GM12878 (cell line): ENCODE data around the gene STK4. TPM values are rescaled to one million over a fixed set of nuclear protein-coding genes. Genes with fewer than 3 reads are reported as not detected.

ENCODE experiments used
- ATAC-seq: fragments of 200-7000 bp; cut with Tn5 transposase; 3 replicates; pipeline ENCODE4 v1.9.1; 2020; ENCODE audit warnings: mild to moderate bottlenecking, moderate library complexity
- BruUV-seq: library from RNA; stranded (reverse); fragments of 400-500 nt; replicated peaks from 2 replicates; lab custom pipeline; 2021; lab: Mats Ljungman, UMichigan
- CTCF ChIA-PET: fragments of 300-600 bp; sonication (Branson Sonifier 250); formaldehyde crosslinking; extraction: SDS; loops from one replicate; lab custom pipeline; 2021; ENCODE audit warnings: inconsistent platforms; lab: Yijun Ruan, JAX
- POLR2A ChIA-PET: fragments of 350-600 bp; formaldehyde crosslinking; extraction: SDS; loops from one replicate; lab custom pipeline; 2021; ENCODE audit warnings: inconsistent platforms; lab: Charles Lee
- RAD21 ChIA-PET: fragments of 300-600 bp; sonication (Branson Sonifier 250); formaldehyde crosslinking; loops from one replicate; lab custom pipeline; 2023; ENCODE audit warnings: antibody characterized with exemption; ENCODE audit not compliant: unreplicated experiment; lab: Charles Lee
- SMC1A ChIA-PET: fragments of 300-600 bp; sonication (Branson Sonifier 250); formaldehyde crosslinking; loops from one replicate; lab custom pipeline; 2023; ENCODE audit not compliant: unreplicated experiment, uncharacterized antibody; lab: Charles Lee
- DNase-seq: peaks from one replicate; pipeline ENCODE4 v3.0.0-alpha.2; 2011; ENCODE audit warnings: low read depth, low spot score
- FAIRE-seq: peaks from 3 replicates; lab custom pipeline; 2011; peaks lifted over from hg19 to GRCh38; lab: Jason Lieb, UNC
- H2AFZ ChIP-seq: 2 replicates; pipeline ENCODE4 v1.6.0; 2011; ENCODE audit warnings: low read depth, low read length, control low read depth; ENCODE audit not compliant: control insufficient read depth
- H3K27ac ChIP-seq: 2 replicates; pipeline ENCODE4 v1.5.1; 2011; ENCODE audit warnings: control low read depth; ENCODE audit not compliant: control insufficient read depth, insufficient read depth
- H3K27me3 ChIP-seq, 2 experiments: replicated peaks in 1 of 2; 2 replicates each; pipeline versions ENCODE4 v1.6.0 to v1.6.1; 2011; ENCODE audit warnings: low read length in 1 of 2; ENCODE audit not compliant: control insufficient read depth in 2 of 2, insufficient read depth in 2 of 2
- H3K36me3 ChIP-seq, 2 experiments: 2 replicates each; pipeline ENCODE4 v1.5.1; 2011; ENCODE audit warnings: low read length in 1 of 2; ENCODE audit not compliant: control insufficient read depth in 2 of 2, insufficient read depth in 2 of 2
- H3K4me1 ChIP-seq: 2 replicates; pipeline ENCODE4 v1.6.1; 2011; ENCODE audit warnings: mild to moderate bottlenecking, low read length, moderate library complexity, mixed read lengths; ENCODE audit not compliant: control insufficient read depth, insufficient read depth
- H3K4me2 ChIP-seq: 2 replicates; pipeline ENCODE4 v1.6.0; 2011; ENCODE audit warnings: control low read depth; ENCODE audit not compliant: control insufficient read depth, insufficient read depth
- H3K4me3 ChIP-seq: fragments of 200-600 bp; sonication (generic); 2 replicates; pipeline ENCODE4 v1.5.1; 2016
- H3K79me2 ChIP-seq: 2 replicates; pipeline ENCODE4 v1.6.0; 2011; ENCODE audit warnings: low read length; ENCODE audit not compliant: control insufficient read depth, insufficient read depth
- H3K9ac ChIP-seq: 2 replicates; pipeline ENCODE4 v1.8.0; 2011; ENCODE audit warnings: low read length, control low read depth, mixed read lengths; ENCODE audit not compliant: control insufficient read depth, insufficient read depth
- H3K9me3 ChIP-seq: replicated peaks from 3 replicates; pipeline ENCODE4 v1.5.1; 2011; ENCODE audit warnings: mild to moderate bottlenecking, low read length; ENCODE audit not compliant: control insufficient read depth, insufficient read depth
- H4K20me1 ChIP-seq: 2 replicates; pipeline ENCODE4 v1.6.0; 2011; ENCODE audit not compliant: control insufficient read depth, insufficient read depth
- ASH2L ChIP-seq: fragments of 300-600, 200-600 bp; sonication (generic); IDR thresholded peaks from 2 replicates; pipeline ENCODE4 v1.6.1; 2017; ENCODE audit warnings: low read depth, mild to moderate bottlenecking, borderline replicate concordance
- CBX3 ChIP-seq: fragments of 200-600 bp; sonication (generic); IDR thresholded peaks from 2 replicates; pipeline ENCODE4 v1.6.1; 2016; ENCODE audit warnings: low read depth, borderline replicate concordance
- POLR2AphosphoS5 ChIP-seq: IDR thresholded peaks from 2 replicates; pipeline ENCODE4 v1.6.1; 2011; ENCODE audit warnings: mild to moderate bottlenecking, low read length, inconsistent platforms
- WGBS: methylation state at CpG from one replicate; pipeline ENCODE4 v1.1.6; 2016; ENCODE audit warnings: low lambda C conversion rate; ENCODE audit not compliant: insufficient replicate concordance, insufficient coverage; ENCODE audit errors: missing lambda C conversion rate; 5-methylcytosine and 5-hydroxymethylcytosine counted together
- in situ Hi-C: fragments of 300-500 bp; cut with MboI; formaldehyde crosslinking; loops from 9 replicates; pipeline ENCODE4 v1.14.3; 2018; ENCODE audit warnings: mixed read lengths
- intact Hi-C: fragments of 100-400 bp; cut with micrococcal nuclease; formaldehyde crosslinking; loops from one replicate; pipeline ENCODE4 v1.14.2; 2022; ENCODE audit not compliant: unreplicated experiment
- polyA plus RNA-seq, 11 experiments: library from polyadenylated mRNA; depleted of rRNA in 4 of 11; unstranded in 6 of 11; stranded (reverse) in 5 of 11; fragments of >200 nt; fragmentation: Nextera tagmentation in 4 of 11; fragmentation: Illumina TruSeq in 1 of 11; extraction: Ambion mirVana in 4 of 11; extraction: Trizol in 1 of 11; gene quantifications; 1 replicate in 1 of 11; 2 replicates in 10 of 11; pipeline versions ENCODE4 v1.2.1 to v1.2.3, GENCODE V29; 2011 to 2016; ENCODE audit warnings: inconsistent platforms in 2 of 11, missing spikeins in 2 of 11, low read depth in 1 of 11
- total RNA-seq, 4 experiments: library from RNA; depleted of rRNA in 3 of 4; stranded (reverse); fragments of >200 nt in 3 of 4; fragmentation: Illumina TruSeq in 1 of 4; extraction: Trizol in 1 of 4; gene quantifications; 2 replicates each; pipeline versions ENCODE4 v1.2.1 to v1.2.3, GENCODE V29; 2013 to 2021
- TF ChIP-seq, protein P1 (sequence below): IDR thresholded peaks from 2 replicates; pipeline ENCODE4 v1.6.1; 2012; ENCODE audit warnings: low read depth, low read length, improper control_type of control experiment
- TF ChIP-seq, protein P2 (sequence below): fragments of 450-650 bp; IDR thresholded peaks from 2 replicates; pipeline ENCODE4 v1.6.1; 2017; ENCODE audit warnings: mild to moderate bottlenecking
- TF ChIP-seq, protein P3 (sequence below): IDR thresholded peaks from 2 replicates; pipeline ENCODE4 v1.6.1; 2011; ENCODE audit warnings: borderline replicate concordance, low read depth, mild to moderate bottlenecking, moderate library complexity, low read length; ENCODE audit not compliant: insufficient read depth, poor library complexity, severe bottlenecking

Gene STK4
- total and polyA plus RNA-seq, 10 of the 15 experiments (the other 5 are each of a cell fraction or from before 2014, with no cell fraction given), result 24.0 to 135 (median 89.7) TPM

DNA sequence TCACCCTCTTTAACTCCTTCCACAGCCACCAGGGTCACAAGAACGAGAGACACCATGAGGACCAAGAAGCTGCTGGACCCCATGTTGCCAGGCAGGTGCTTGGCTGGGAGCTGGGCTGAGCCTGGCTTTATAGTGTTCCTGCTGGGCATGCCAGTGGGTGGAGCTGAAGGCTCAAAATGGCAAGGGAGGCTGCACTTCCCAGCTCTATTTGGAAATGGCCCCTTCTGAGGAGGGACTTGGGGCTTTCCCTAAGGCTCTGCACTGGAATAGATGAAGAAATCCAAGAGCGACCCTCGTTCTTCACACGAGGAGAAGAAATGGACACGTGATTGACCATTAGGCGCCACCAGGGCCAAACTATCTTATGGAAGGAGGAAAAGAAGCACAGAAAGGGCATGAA, 158.1 kb downstream of the STK4 start, which contains the start of gene WFDC12:
WFDC12 (minus strand) TSS at position 101 of the 400 bp plus-strand sequence; CDS start at position 83, 18 bp downstream.
- SMC1A ChIA-PET, result no interaction called here
- in situ Hi-C loops (no loop called here), intact Hi-C loops (no loop called here)
- Histone ChIP-seq H3K27me3 (no peaks in the 10 kb centered on the region; a peak in 2 of 4 replicates), H3K9ac (no peak within 1 kb of the TSS), H3K79me2 (no peaks in the 10 kb centered on the region), H3K36me3 (no peaks in the 10 kb centered on the region), H4K20me1 (no peaks in the 10 kb centered on the region), H2AFZ (no peak within 1 kb of the TSS), H3K27ac (no peak within 1 kb of the TSS), H3K4me1 (no peaks in the 10 kb centered on the region), H3K4me2 (no peak within 1 kb of the TSS), H3K9me3 (no peaks in the 10 kb centered on the region), H3K4me3 (no peak within 1 kb of the TSS)
- POLR2A ChIA-PET, result interaction anchor here (0.6 kb wide), 1 partner anchor 527 kb away, joined by 3 read pairs; no protein-coding TSS in a partner anchor
- BruUV-seq, result no TSS peak
- RAD21 ChIA-PET, result no interaction called here
- FAIRE-seq, result no peak
- TF ChIP-seq, protein P1, sequence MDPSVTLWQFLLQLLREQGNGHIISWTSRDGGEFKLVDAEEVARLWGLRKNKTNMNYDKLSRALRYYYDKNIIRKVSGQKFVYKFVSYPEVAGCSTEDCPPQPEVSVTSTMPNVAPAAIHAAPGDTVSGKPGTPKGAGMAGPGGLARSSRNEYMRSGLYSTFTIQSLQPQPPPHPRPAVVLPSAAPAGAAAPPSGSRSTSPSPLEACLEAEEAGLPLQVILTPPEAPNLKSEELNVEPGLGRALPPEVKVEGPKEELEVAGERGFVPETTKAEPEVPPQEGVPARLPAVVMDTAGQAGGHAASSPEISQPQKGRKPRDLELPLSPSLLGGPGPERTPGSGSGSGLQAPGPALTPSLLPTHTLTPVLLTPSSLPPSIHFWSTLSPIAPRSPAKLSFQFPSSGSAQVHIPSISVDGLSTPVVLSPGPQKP, result no peak
- no peak for TF ChIP-seq ASH2L
- CTCF ChIA-PET, result interaction anchor here (1.2 to 1.9 kb wide), 3 partner anchors 166 to 169 kb away, joined by 3 to 4 read pairs (median 4); no protein-coding TSS in a partner anchor
- DNase-seq, result no peak
- 18% methylated on average over 6 of the region's 6 CpGs for WGBS
- ATAC-seq, result no peak

DNA sequence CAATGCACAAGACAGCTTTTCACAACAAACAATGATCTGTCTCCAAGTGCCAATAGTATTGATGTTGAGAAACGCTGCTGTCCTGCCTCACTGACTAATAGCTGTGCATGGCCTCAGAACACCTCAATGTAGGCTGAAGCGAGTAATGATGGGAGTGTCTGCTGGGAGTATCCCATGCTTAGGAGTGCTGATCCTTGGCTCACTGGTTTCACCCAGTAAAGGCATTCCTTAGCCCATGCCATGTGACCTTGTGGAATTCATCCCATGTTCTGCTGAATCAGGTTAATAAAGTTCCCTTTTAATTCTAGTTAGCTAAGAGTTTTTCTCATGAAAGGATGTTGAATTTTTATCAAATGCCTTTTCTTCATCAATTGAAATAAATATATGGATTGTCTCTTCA, 161.8 kb downstream of the STK4 start:
- H3K4me3 ChIP-seq, result no peak overlapping the region
- no peak for FAIRE-seq
- ATAC-seq, result no peak
- ChIA-PET POLR2A (no interaction called here), CTCF (no interaction called here), SMC1A (no interaction called here), RAD21 (no interaction called here)
- TF ChIP-seq, protein P2, sequence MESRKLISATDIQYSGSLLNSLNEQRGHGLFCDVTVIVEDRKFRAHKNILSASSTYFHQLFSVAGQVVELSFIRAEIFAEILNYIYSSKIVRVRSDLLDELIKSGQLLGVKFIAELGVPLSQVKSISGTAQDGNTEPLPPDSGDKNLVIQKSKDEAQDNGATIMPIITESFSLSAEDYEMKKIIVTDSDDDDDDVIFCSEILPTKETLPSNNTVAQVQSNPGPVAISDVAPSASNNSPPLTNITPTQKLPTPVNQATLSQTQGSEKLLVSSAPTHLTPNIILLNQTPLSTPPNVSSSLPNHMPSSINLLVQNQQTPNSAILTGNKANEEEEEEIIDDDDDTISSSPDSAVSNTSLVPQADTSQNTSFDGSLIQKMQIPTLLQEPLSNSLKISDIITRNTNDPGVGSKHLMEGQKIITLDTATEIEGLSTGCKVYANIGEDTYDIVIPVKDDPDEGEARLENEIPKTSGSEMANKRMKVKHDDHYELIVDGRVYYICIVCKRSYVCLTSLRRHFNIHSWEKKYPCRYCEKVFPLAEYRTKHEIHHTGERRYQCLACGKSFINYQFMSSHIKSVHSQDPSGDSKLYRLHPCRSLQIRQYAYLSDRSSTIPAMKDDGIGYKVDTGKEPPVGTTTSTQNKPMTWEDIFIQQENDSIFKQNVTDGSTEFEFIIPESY, result no peak
- no peak for TF ChIP-seq POLR2AphosphoS5
- TF ChIP-seq, protein P3, sequence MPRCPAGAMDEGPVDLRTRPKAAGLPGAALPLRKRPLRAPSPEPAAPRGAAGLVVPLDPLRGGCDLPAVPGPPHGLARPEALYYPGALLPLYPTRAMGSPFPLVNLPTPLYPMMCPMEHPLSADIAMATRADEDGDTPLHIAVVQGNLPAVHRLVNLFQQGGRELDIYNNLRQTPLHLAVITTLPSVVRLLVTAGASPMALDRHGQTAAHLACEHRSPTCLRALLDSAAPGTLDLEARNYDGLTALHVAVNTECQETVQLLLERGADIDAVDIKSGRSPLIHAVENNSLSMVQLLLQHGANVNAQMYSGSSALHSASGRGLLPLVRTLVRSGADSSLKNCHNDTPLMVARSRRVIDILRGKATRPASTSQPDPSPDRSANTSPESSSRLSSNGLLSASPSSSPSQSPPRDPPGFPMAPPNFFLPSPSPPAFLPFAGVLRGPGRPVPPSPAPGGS, result no peak
- TF ChIP-seq CBX3, result no peak
- intact Hi-C loops (no loop called here), in situ Hi-C loops (no loop called here)
- no peaks in the 10 kb centered on the region for H3K36me3 ChIP-seq
- no peaks in the 10 kb centered on the region; a peak in 1 of 4 replicates for H3K27me3 ChIP-seq
- DNase-seq, result no peak
- no peaks in the 10 kb centered on the region for H3K9me3 ChIP-seq
- no peak overlapping the region for H3K9ac ChIP-seq
- no peak overlapping the region for H2AFZ ChIP-seq
- H3K4me2 ChIP-seq, result no peak overlapping the region
- no peaks in the 10 kb centered on the region for H3K79me2 ChIP-seq
- H3K4me1 ChIP-seq, result no peaks in the 10 kb centered on the region
- no TSS peak for BruUV-seq
- 39% methylated on average over 2 of the region's 2 CpGs for WGBS
- no peaks in the 10 kb centered on the region for H4K20me1 ChIP-seq
- H3K27ac ChIP-seq, result no peak overlapping the region
